Sigmoid colon (tissue), 4 donors: ENCODE measurements around the gene SP3.

ENCODE experiments used
- CTCF ChIP-seq, 4 experiments: fragments of 450-650 bp in 3 of 4; fragments of 200-600 bp in 1 of 4; IDR thresholded peaks; one replicate each; pipeline ENCODE4 v1.5.1; 2016 to 2019; ENCODE audit warnings: antibody characterized with exemption in 4 of 4, mild to moderate bottlenecking in 3 of 4, moderate library complexity in 2 of 4
- POLR2A ChIP-seq, 2 donors: fragments of 450-650 bp; IDR thresholded peaks; one replicate each; pipeline ENCODE4 v1.6.1; 2016; ENCODE audit warnings: antibody characterized with exemption in 2 of 2, mild to moderate bottlenecking in 2 of 2, moderate library complexity in 2 of 2
- POLR2AphosphoS5 ChIP-seq, 4 donors: sonication (generic); formaldehyde crosslinking; IDR thresholded peaks; one replicate each; pipeline ENCODE4 v1.6.1; 2017; ENCODE audit warnings: antibody characterized with exemption in 4 of 4

GRCh38 chr2:173990970-173991819 lies 26.0 kb upstream of the SP3 start:
- TF ChIP-seq CTCF (IDR thresholded peaks at IDR 0.05) = no peak
- peak in 1 of 4 donors; percentile 26 for TF ChIP-seq POLR2AphosphoS5 (IDR thresholded peaks at IDR 0.05)
- no peak for TF ChIP-seq POLR2A (IDR thresholded peaks at IDR 0.05)
